ENCODE data around the gene TXN.

- no peak for TF ChIP-seq CTCF (IDR thresholded peaks at IDR 0.05; ENCODE audit: insufficient read depth, low read depth, low read length)
- TF ChIP-seq EZH2 (IDR thresholded peaks at IDR 0.05; ENCODE audit: insufficient read depth, low read length), result no peak
Observed at GRCh38 chr9:110251212-110251611, 5.1 kb downstream of the TXN start.
